PFSK-1 (cell line): ENCODE results near the gene MIX23.

Experiments
- FOXP2 ChIP-seq: optimal IDR thresholded peaks from 2 replicates; pipeline ENCODE3; 2011; ENCODE audit warnings: borderline replicate concordance, control low read depth, inconsistent platforms; ENCODE audit not compliant: insufficient read depth; ENCODE audit errors: extremely low read length, extremely low read depth
- POLR2AphosphoS5 ChIP-seq: IDR thresholded peaks from 2 replicates; pipeline ENCODE4 v1.6.1; 2012; ENCODE audit warnings: low read depth, mild to moderate bottlenecking, control low read depth, low read length, moderate library complexity
- REST ChIP-seq, 2 experiments: IDR thresholded peaks; 2 replicates each; pipeline versions ENCODE4 v1.6.1 to v1.8.0; 2011 to 2012; ENCODE audit warnings: low read depth in 2 of 2, low read length in 2 of 2, control low read depth in 1 of 2, inconsistent platforms in 1 of 2, mild to moderate bottlenecking in 1 of 2, moderate library complexity in 1 of 2; ENCODE audit not compliant: insufficient read depth in 1 of 2
- SIN3A ChIP-seq: IDR thresholded peaks from 2 replicates; pipeline ENCODE4 v1.6.1; 2012; ENCODE audit warnings: mild to moderate bottlenecking, low read length, moderate library complexity, borderline replicate concordance; ENCODE audit not compliant: insufficient read depth
- TAF1 ChIP-seq: IDR thresholded peaks from 2 replicates; pipeline ENCODE4 v1.6.1; 2012; ENCODE audit warnings: low read length, control low read depth, borderline replicate concordance; ENCODE audit not compliant: insufficient read depth

MIX23 gene

GRCh38 chr3:122377975-122378374 is 5.1 kb downstream of the MIX23 start:
- TF ChIP-seq REST (IDR thresholded peaks at IDR 0.05; ENCODE audit: insufficient read depth in 1 of 2, low read depth in 2 of 2, low read length in 2 of 2) (no peak), POLR2AphosphoS5 (no peak), FOXP2 (no peak), SIN3A (no peak), TAF1 (no peak)

GRCh38 chr3:122374034-122374433 is 9.0 kb downstream of the MIX23 start:
- TF ChIP-seq FOXP2 (no peak), TAF1 (no peak), SIN3A (no peak), POLR2AphosphoS5 (no peak), REST (IDR thresholded peaks at IDR 0.05; ENCODE audit: insufficient read depth in 1 of 2, low read depth in 2 of 2, low read length in 2 of 2) (no peak)

GRCh38 chr3:122366379-122366749 is 16.7 kb downstream of the MIX23 start:
- no peak for TF ChIP-seq SIN3A

GRCh38 chr3:122365073-122365472 is 18.0 kb downstream of the MIX23 start:
- TF ChIP-seq TAF1: no peak

GRCh38 chr3:122364490-122364889 is 18.5 kb downstream of the MIX23 start:
- TF ChIP-seq POLR2AphosphoS5 (no peak), TAF1 (no peak), SIN3A (no peak), REST (IDR thresholded peaks at IDR 0.05; ENCODE audit: insufficient read depth in 1 of 2, low read depth in 2 of 2, low read length in 2 of 2) (no peak), FOXP2 (no peak)

GRCh38 chr3:122362026-122362425 is 21.0 kb downstream of the MIX23 start:
- no peak for TF ChIP-seq SIN3A
- no peak for TF ChIP-seq REST (IDR thresholded peaks at IDR 0.05; ENCODE audit: insufficient read depth in 1 of 2, low read depth in 2 of 2, low read length in 2 of 2)
- TF ChIP-seq POLR2AphosphoS5: no peak
- no peak for TF ChIP-seq FOXP2
- no peak for TF ChIP-seq TAF1
